MCF 10A (cell line): ENCODE data around the gene MAD2L1BP. TPM values are rescaled to one million over a fixed set of nuclear protein-coding genes. Genes with fewer than 3 reads are reported as not detected.

Experiments used
- BruUV-seq: library from RNA; stranded (reverse); fragments of 400-500 nt; replicated peaks from 2 replicates; lab custom pipeline; 2021; lab: Mats Ljungman, UMichigan
- CTCF ChIA-PET: fragments of 300-600 bp; sonication (Branson Sonifier 250); formaldehyde crosslinking; extraction: SDS; loops from one replicate; lab custom pipeline; 2021; ENCODE audit warnings: antibody characterized with exemption, inconsistent platforms; lab: Yijun Ruan, JAX
- POLR2A ChIA-PET: fragments of 300-600, 350-650 bp; sonication (Branson Sonifier 250); formaldehyde crosslinking; extraction: SDS; loops from one replicate; lab custom pipeline; 2020; ENCODE audit warnings: antibody characterized with exemption, inconsistent platforms; lab: Yijun Ruan, JAX
- DNase-seq: peaks from one replicate; pipeline ENCODE4 v3.0.0-alpha.2; 2018; ENCODE audit not compliant: unreplicated experiment
- H3K27ac Mint-ChIP-seq: one replicate; pipeline ENCODE4 v1.8.0; 2022; ENCODE audit warnings: mild to moderate bottlenecking, low read depth, mixed read lengths; ENCODE audit not compliant: unreplicated experiment
- H3K27me3 Mint-ChIP-seq: one replicate; pipeline ENCODE4 v1.8.0; 2022; ENCODE audit warnings: mixed read lengths; ENCODE audit not compliant: insufficient read depth, unreplicated experiment
- H3K36me3 Mint-ChIP-seq: one replicate; pipeline ENCODE4 v1.8.0; 2022; ENCODE audit warnings: mild to moderate bottlenecking, moderate library complexity, mixed read lengths; ENCODE audit not compliant: insufficient read depth, unreplicated experiment
- H3K4me1 Mint-ChIP-seq: one replicate; pipeline ENCODE4 v1.8.0; 2022; ENCODE audit warnings: mixed read lengths; ENCODE audit not compliant: insufficient read depth, unreplicated experiment
- H3K4me3 Mint-ChIP-seq: one replicate; pipeline ENCODE4 v1.8.0; 2022; ENCODE audit warnings: mild to moderate bottlenecking, moderate library complexity, mixed read lengths; ENCODE audit not compliant: unreplicated experiment
- H3K9me3 Mint-ChIP-seq: one replicate; pipeline ENCODE4 v1.8.0; 2022; ENCODE audit warnings: mixed read lengths; ENCODE audit not compliant: unreplicated experiment
- intact Hi-C: fragments of 100-400 bp; cut with micrococcal nuclease; formaldehyde crosslinking; loops from 2 replicates; pipeline ENCODE4 v1.14.1; 2022
- total RNA-seq: library from RNA; stranded (reverse); gene quantifications from 2 replicates; pipeline ENCODE4 v1.2.3, GENCODE V29; 2022
- TF ChIP-seq, protein P1 (sequence below): fragments of 200-600 bp; IDR thresholded peaks from one replicate; pipeline ENCODE4 v1.8.0; 2022; ENCODE audit warnings: antibody characterized with exemption, mild to moderate bottlenecking; ENCODE audit not compliant: unreplicated experiment

MAD2L1BP gene
- total RNA-seq, 1 experiment from 2014 or later, result 21.6 TPM

DNA sequence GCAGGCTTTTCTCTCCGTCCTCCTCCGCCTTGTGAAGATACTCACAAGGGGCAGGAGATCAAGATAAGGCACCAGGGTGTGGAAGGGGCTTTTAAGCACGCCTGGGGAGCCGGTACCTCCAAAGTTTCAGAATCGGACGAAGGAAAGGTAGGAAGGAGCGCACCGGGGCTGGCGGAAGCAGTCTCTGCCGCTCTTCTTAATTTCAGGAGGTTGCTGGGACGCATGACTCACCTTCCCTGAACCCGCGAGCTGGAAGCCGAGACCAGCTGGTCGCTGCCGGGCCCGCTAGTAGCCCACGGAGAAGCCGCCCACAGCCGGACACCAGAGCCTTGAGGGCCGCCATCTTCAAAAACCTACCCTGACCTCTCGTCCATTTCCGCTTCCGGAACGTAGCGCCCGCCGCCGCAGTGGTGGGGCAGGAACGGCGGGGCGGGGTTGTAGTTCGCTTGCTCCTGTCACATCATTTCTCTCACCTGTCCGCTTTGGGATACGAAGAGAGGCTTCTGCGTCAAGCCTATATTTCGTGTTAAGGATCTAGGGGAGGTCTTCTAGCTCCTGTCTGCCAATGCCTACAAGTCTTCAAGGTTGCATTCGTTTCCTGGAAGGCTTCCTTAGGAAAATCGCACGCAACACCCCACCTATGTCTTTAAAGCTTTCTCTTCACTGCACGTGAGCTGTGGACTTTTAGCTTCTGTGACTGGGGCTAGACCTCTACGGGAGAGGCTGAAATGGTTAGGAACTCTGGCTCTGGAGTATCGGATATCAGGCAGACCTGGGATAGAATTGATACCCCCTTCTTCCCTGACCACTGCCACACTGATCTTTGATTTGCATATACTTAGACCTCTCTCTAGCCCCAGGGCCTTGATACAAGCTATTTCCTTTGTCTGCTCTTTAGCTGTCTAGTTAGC is 52.1 kb downstream of the MAD2L1BP start, which contains the start of gene MRPS18A:
TSS of gene MRPS18A (minus strand) at position 355 of the 911 bp plus-strand sequence. CDS start at position 343, 12 bp downstream.
- CTCF ChIA-PET, result interaction anchor here (0.6 to 2.0 kb wide), 7 partner anchors 10 to 90 kb away, joined by 3 to 10 read pairs (median 4); no protein-coding TSS in a partner anchor
- peak; percentile 83 for DNase-seq
- intact Hi-C loops, result no loop called here
- Mint-ChIP-seq H3K9me3 (no peaks in the 10 kb centered on the region), H3K27ac (peak within 1 kb of the TSS; percentile 92), H3K36me3 (no peaks in the 10 kb centered on the region), H3K4me1 (peaks cover 33% of the 10 kb centered on the region), H3K27me3 (no peaks in the 10 kb centered on the region), H3K4me3 (peak within 1 kb of the TSS; percentile 90)
- TF ChIP-seq, protein P1, sequence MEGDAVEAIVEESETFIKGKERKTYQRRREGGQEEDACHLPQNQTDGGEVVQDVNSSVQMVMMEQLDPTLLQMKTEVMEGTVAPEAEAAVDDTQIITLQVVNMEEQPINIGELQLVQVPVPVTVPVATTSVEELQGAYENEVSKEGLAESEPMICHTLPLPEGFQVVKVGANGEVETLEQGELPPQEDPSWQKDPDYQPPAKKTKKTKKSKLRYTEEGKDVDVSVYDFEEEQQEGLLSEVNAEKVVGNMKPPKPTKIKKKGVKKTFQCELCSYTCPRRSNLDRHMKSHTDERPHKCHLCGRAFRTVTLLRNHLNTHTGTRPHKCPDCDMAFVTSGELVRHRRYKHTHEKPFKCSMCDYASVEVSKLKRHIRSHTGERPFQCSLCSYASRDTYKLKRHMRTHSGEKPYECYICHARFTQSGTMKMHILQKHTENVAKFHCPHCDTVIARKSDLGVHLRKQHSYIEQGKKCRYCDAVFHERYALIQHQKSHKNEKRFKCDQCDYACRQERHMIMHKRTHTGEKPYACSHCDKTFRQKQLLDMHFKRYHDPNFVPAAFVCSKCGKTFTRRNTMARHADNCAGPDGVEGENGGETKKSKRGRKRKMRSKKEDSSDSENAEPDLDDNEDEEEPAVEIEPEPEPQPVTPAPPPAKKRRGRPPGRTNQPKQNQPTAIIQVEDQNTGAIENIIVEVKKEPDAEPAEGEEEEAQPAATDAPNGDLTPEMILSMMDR, result no peak
- TSS peak; percentile 57 for BruUV-seq
- POLR2A ChIA-PET, result interaction anchor here (0.6 to 5.5 kb wide), 15 partner anchors 11 to 256 kb away, joined by 3 to 80 read pairs (median 5); partner anchors contain the start of genes GTPBP2, POLH, VEGFA and XPO5

DNA sequence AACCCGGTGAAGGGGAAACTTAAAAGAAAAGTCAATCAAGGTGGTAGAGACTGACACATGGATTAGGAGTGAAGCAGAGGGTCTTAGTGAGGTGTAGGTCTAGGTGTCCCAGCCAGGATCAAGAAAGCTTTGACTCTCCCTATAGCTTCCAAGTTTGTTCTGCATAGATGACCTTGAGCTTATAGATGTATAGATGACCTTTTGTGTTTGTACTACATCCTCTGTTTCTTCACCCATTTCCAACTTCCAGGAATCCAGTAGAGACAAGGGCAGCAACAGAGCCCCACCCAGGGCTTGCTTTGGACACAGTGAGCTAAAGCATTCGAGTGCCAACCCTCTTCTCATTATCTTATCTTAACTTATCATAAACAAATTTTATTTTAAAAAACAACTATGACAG is 53.8 kb downstream of the MAD2L1BP start:
- Mint-ChIP-seq H3K9me3 (no peaks in the 10 kb centered on the region), H3K4me1 (peaks cover 25% of the 10 kb centered on the region), H3K4me3 (no peak overlapping the region), H3K27me3 (no peaks in the 10 kb centered on the region), H3K36me3 (no peaks in the 10 kb centered on the region), H3K27ac (no peak overlapping the region)
- no TSS peak for BruUV-seq
- TF ChIP-seq, protein P1, result no peak
- ChIA-PET CTCF (interaction anchor here (0.5 to 2.0 kb wide), 8 partner anchors 11 to 766 kb away, joined by 3 to 10 read pairs (median 3); no protein-coding TSS in a partner anchor), POLR2A (interaction anchor here (0.6 to 5.5 kb wide), 4 partner anchors 9 to 380 kb away, joined by 3 to 80 read pairs (median 20); no protein-coding TSS in a partner anchor)
- no peak for DNase-seq
- intact Hi-C loops, result no loop called here

Other genes with a start within 250 kb of the MAD2L1BP start
- 25.6 and 25.9 TPM in 2 replicates for gene ABCC10, start 208.3 kb upstream of the MAD2L1BP start, total RNA-seq
- gene DLK2, start 180.3 kb upstream of the MAD2L1BP start, total RNA-seq, result 13.6 and 30.2 TPM in 2 replicates
- 70.9 and 78.9 TPM in 2 replicates for gene TJAP1, start 158.3 kb upstream of the MAD2L1BP start, total RNA-seq
- 0.37 and 1.2 TPM in 2 replicates for gene LRRC73, start 125.5 kb upstream of the MAD2L1BP start, total RNA-seq
- gene YIPF3, start 118.9 kb upstream of the MAD2L1BP start, total RNA-seq, result 65.1 and 72.9 TPM in 2 replicates
- gene POLR1C, start 118.8 kb upstream of the MAD2L1BP start, total RNA-seq, result 54.9 and 63.6 TPM in 2 replicates
- 92.0 and 98.6 TPM in 2 replicates for gene XPO5, start 59.8 kb upstream of the MAD2L1BP start, total RNA-seq
- 34.5 and 36.7 TPM in 2 replicates for gene POLH, start 59.7 kb upstream of the MAD2L1BP start, total RNA-seq
- gene GTPBP2, start 6.6 kb upstream of the MAD2L1BP start, total RNA-seq, result 277 and 311 TPM in 2 replicates
- gene RSPH9, start 9.2 kb downstream of the MAD2L1BP start, total RNA-seq, result not detected in 2 replicates
- gene MRPS18A, start 52.0 kb downstream of the MAD2L1BP start, total RNA-seq, result 69.1 and 79.5 TPM in 2 replicates
- 265 and 366 TPM in 2 replicates for gene VEGFA, start 134.4 kb downstream of the MAD2L1BP start, total RNA-seq